Nephron (organoid): ENCODE data around the gene GNPTAB.

Experiments
- H3K27ac Mint-ChIP-seq, 3 experiments: 2 replicates each; pipeline ENCODE4 v1.8.0; 2020; ENCODE audit warnings: mixed read lengths in 3 of 3, mild to moderate bottlenecking in 2 of 3, moderate library complexity in 1 of 3
- H3K27me3 Mint-ChIP-seq: 2 replicates; pipeline ENCODE4 v1.8.0; 2021; ENCODE audit warnings: low read depth, mild to moderate bottlenecking, moderate library complexity, mixed read lengths
- H3K36me3 Mint-ChIP-seq: 2 replicates; pipeline ENCODE4 v1.8.0; 2020; ENCODE audit warnings: low read depth, mixed read lengths
- H3K4me1 Mint-ChIP-seq: 2 replicates; pipeline ENCODE4 v1.8.0; 2020; ENCODE audit warnings: mixed read lengths
- H3K4me3 Mint-ChIP-seq, 3 experiments: 2 replicates each; pipeline ENCODE4 v1.8.0; 2020; ENCODE audit warnings: mild to moderate bottlenecking in 3 of 3, mixed read lengths in 3 of 3, moderate library complexity in 2 of 3
- H3K9me3 Mint-ChIP-seq: 2 replicates; pipeline ENCODE4 v1.8.0; 2020; ENCODE audit warnings: mixed read lengths
- TF ChIP-seq, protein P1 (sequence below), 3 experiments: fragments of 200-600 bp; sonication (generic); IDR thresholded peaks; one replicate each; pipeline ENCODE4 v1.5.0; 2021; ENCODE audit warnings: antibody characterized with exemption in 3 of 3; ENCODE audit not compliant: unreplicated experiment in 3 of 3

Gene GNPTAB

DNA sequence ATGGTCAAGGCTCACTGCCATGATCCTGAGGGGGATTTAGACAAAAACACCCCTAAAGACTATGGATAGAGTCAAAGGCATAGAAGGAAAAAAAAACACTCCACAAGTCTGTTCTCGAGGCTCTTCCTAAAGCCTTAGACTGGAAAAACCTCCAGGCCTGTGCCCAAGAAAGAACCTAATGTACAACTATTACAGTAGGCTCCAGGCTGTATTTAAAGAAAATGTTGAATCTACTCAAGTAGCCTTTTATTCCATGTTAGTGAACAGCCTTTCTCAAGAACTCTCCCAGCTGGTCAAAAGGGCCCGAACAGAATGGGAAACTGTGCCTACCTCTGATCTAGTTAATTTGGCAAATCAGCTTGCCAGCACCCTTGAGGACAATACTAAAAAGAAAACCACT lies 28.3 kb downstream of the GNPTAB start:
- H3K27me3 Mint-ChIP-seq, result no peaks in the 10 kb centered on the region
- no peak overlapping the region for H3K27ac Mint-ChIP-seq
- no peaks in the 10 kb centered on the region for H3K36me3 Mint-ChIP-seq
- H3K4me1 Mint-ChIP-seq, result no peaks in the 10 kb centered on the region
- TF ChIP-seq, protein P1, sequence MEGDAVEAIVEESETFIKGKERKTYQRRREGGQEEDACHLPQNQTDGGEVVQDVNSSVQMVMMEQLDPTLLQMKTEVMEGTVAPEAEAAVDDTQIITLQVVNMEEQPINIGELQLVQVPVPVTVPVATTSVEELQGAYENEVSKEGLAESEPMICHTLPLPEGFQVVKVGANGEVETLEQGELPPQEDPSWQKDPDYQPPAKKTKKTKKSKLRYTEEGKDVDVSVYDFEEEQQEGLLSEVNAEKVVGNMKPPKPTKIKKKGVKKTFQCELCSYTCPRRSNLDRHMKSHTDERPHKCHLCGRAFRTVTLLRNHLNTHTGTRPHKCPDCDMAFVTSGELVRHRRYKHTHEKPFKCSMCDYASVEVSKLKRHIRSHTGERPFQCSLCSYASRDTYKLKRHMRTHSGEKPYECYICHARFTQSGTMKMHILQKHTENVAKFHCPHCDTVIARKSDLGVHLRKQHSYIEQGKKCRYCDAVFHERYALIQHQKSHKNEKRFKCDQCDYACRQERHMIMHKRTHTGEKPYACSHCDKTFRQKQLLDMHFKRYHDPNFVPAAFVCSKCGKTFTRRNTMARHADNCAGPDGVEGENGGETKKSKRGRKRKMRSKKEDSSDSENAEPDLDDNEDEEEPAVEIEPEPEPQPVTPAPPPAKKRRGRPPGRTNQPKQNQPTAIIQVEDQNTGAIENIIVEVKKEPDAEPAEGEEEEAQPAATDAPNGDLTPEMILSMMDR (IDR thresholded peaks at IDR 0.05; ENCODE audit: unreplicated experiment in 3 of 3), result no peak
- no peak overlapping the region for H3K4me3 Mint-ChIP-seq
- no peaks in the 10 kb centered on the region for H3K9me3 Mint-ChIP-seq

- no peaks in the 10 kb centered on the region for H3K4me1 Mint-ChIP-seq
- H3K27ac Mint-ChIP-seq, result no peak overlapping the region
- H3K27me3 Mint-ChIP-seq, result no peaks in the 10 kb centered on the region
- H3K9me3 Mint-ChIP-seq, result no peaks in the 10 kb centered on the region
- TF ChIP-seq, protein P1 (IDR thresholded peaks at IDR 0.05; ENCODE audit: unreplicated experiment in 3 of 3), result no peak
- no peak overlapping the region for H3K4me3 Mint-ChIP-seq
- H3K36me3 Mint-ChIP-seq, result no peaks in the 10 kb centered on the region
Measured at GRCh38 chr12:101799774-101800173, 31.0 kb downstream of the GNPTAB start.

DNA sequence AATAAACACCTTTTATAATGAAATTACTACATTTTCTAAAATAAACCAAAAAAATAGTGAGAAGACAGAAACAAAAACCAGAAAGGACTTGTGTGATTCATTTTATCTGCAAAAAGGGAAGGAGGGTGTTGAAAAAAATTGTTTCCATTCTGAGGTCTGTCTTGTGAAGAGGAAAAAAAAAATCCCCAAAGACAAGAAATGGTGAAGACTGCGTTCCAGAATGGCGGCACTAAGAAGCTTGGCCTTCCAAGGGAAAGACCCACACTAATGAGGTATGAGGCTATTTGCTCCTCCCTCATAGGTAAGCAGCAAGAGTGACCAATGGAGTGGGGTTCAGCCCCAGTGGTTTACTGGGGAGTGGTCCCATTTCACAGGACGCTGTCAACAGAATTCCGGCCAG lies 35.0 kb downstream of the GNPTAB start:
- H3K4me3 Mint-ChIP-seq, result no peak overlapping the region
- H3K27me3 Mint-ChIP-seq, result no peaks in the 10 kb centered on the region
- H3K27ac Mint-ChIP-seq, result no peak overlapping the region
- TF ChIP-seq, protein P1 (IDR thresholded peaks at IDR 0.05; ENCODE audit: unreplicated experiment in 3 of 3), result no peak
- no peaks in the 10 kb centered on the region for H3K4me1 Mint-ChIP-seq
- H3K36me3 Mint-ChIP-seq, result peaks cover 8% of the 10 kb centered on the region
- H3K9me3 Mint-ChIP-seq, result no peaks in the 10 kb centered on the region

GRCh38 chr12:101795013-101795412 lies 35.7 kb downstream of the GNPTAB start:
- Mint-ChIP-seq H3K9me3 (no peaks in the 10 kb centered on the region), H3K27ac (no peak overlapping the region), H3K4me3 (no peak overlapping the region), H3K27me3 (no peaks in the 10 kb centered on the region), H3K36me3 (peaks cover 10% of the 10 kb centered on the region), H3K4me1 (no peaks in the 10 kb centered on the region)
- TF ChIP-seq, protein P1 (IDR thresholded peaks at IDR 0.05; ENCODE audit: unreplicated experiment in 3 of 3), result no peak

- H3K4me3 Mint-ChIP-seq, result no peak overlapping the region
Measured at GRCh38 chr12:101794574-101794973, 36.2 kb downstream of the GNPTAB start.

DNA sequence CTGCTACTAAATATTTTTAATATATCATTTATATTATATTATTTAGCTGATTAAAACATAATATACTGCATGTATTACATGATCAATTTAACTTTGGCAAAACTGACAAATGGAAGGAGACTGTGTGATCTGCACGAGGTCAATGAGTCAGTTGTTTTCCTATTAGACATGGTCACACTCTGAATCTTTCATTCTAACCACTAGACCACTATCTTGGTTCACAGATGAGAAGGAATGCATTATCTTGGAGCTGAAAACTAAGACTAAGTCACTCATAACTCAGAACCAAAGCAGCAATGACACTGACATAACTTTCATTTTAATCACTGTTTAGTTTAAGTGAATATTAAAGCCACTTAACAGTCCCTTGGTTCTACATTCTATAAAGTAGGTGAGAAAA lies 37.4 kb downstream of the GNPTAB start:
- Mint-ChIP-seq H3K27ac (no peak overlapping the region), H3K4me1 (no peaks in the 10 kb centered on the region), H3K4me3 (no peak overlapping the region), H3K27me3 (no peaks in the 10 kb centered on the region), H3K9me3 (no peaks in the 10 kb centered on the region), H3K36me3 (peaks cover 23% of the 10 kb centered on the region)
- TF ChIP-seq, protein P1 (IDR thresholded peaks at IDR 0.05; ENCODE audit: unreplicated experiment in 3 of 3), result no peak

More at GRCh38 chr12:101794574-101794973, 36.2 kb downstream of the GNPTAB start:
- TF ChIP-seq, protein P1 (IDR thresholded peaks at IDR 0.05; ENCODE audit: unreplicated experiment in 3 of 3), result no peak
- peaks cover 15% of the 10 kb centered on the region for H3K36me3 Mint-ChIP-seq
- H3K27me3 Mint-ChIP-seq, result no peaks in the 10 kb centered on the region
- no peaks in the 10 kb centered on the region for H3K9me3 Mint-ChIP-seq
- H3K27ac Mint-ChIP-seq, result no peak overlapping the region
- H3K4me1 Mint-ChIP-seq, result no peaks in the 10 kb centered on the region
